Activated CD8-positive, alpha-beta memory T cell treated with anti-CD3 and anti-CD28 coated beads, Interleukin-2, amount 50 U/mL, for 24 hours (primary cell): ENCODE measurements around the gene ME1.
"Not testable (repeated sequence)": the region's sequence is repeated elsewhere in the genome, so short reads cannot be mapped to it uniquely, and the experiment has no call there.

ENCODE experiments used
- DNase-seq: peaks from one replicate; pipeline ENCODE4 v3.0.0-alpha.2; 2020; ENCODE audit errors: extremely low read depth

The ME1 gene

DNA sequence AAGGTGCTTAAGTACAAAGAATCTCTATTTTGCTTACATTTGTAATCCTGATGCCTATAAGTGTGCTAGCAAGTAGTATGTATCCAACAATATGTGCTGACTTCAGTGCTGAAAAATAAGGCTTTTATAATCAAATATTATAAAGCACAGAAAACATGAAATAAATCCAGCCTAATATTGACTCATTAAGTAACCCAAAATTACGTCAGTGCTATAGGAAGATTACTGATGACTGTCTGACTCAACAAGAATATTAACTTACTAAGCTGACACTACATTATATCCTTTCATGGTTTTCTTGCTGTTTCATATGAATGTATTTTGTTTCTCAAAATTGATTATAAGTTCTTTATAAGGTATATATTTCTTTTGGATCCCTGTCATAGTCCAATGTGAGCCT lies 76.1 kb downstream of the ME1 start:
- DNase-seq = no peak

- no peak for DNase-seq
These were observed 78.3 kb downstream of the ME1 start for GRCh38 chr6:83352424-83353061.

GRCh38 chr6:83343121-83343520 lies 87.7 kb downstream of the ME1 start:
- DNase-seq = no peak

GRCh38 chr6:83341765-83342164 lies 89.1 kb downstream of the ME1 start:
- DNase-seq = no peak

DNA sequence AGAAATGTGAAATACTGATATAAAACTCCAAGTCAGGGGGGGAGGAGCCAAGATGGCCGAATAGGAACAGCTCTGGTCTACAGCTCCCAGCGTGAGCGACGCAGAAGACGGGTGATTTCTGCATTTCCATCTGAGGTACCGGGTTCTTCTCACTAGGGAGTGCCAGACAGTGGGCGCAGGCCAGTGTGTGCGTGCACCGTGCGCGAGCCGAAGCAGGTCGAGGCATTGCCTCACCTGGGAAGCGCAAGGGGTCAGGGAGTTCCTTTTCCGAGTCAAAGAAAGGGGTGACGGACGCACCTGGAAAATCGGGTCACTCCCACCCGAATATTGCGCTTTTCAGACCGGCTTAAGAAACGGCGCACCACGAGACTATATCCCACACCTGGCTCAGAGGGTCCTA lies 96.9 kb downstream of the ME1 start:
- DNase-seq = not testable (repeated sequence)

DNA sequence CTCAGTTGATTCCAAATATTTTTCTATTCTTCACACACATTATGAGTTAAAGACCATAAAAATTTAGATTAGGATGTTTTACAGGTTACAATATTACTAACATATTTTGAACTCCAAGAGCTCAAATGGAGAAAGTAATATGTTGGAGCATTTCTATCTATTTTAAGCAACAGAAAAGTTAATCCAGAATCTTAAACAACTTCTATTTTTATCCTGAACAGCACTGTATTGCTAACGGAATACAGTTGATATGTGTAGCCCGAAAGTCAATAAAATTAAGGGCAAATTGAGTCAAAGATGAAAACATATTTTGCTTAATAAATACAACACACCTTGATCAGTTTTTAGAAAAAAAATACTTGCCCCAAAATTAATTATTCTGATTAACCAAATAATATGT lies 97.4 kb downstream of the ME1 start:
- DNase-seq = no peak

GRCh38 chr6:83314693-83315092 lies 116.2 kb downstream of the ME1 start:
- DNase-seq = no peak

DNA sequence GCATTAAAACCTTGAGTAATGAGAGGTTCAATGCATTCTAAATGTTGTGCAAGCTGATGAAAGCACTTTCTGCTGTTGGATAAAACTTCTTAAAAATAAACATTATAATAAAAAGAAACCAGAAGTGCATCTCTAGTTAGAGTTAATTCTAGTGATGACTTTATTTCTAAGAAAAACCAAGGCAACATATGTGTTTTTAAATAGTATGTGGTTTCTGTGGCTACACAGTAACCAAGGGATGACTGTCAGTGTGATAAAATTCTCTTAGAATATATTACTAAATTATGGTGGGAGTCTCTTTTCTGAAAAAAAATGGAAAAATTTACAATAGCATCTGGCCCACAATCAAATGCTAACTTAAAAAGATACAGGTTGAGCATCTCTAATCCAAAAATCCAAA lies 117.0 kb downstream of the ME1 start:
- DNase-seq = no peak

GRCh38 chr6:83311231-83311630 lies 119.6 kb downstream of the ME1 start:
- DNase-seq = no peak

GRCh38 chr6:83310046-83310445 lies 120.8 kb downstream of the ME1 start:
- DNase-seq = no peak

- no peak for DNase-seq
These were observed 121.5 kb downstream of the ME1 start for GRCh38 chr6:83309344-83309743.

DNA sequence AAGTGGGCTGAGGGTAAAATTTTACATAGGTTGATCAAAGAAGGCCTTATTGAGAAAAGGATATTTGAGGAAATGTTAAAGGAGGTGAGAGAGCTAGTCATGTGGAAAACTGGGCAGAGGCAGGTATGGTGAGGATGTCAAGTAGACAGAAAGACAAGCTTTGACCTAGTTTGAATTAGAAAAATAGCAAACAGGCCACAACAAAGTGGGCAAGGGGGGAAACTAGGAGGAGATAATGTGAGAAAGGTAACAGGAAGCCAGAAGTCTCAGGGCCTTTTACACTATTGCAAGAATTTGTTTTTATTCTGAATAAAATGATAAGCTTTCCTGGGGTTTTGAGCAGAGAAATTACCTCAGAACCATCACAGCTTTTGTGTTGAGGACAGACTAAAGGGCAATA lies 122.0 kb downstream of the ME1 start:
- no peak for DNase-seq

DNA sequence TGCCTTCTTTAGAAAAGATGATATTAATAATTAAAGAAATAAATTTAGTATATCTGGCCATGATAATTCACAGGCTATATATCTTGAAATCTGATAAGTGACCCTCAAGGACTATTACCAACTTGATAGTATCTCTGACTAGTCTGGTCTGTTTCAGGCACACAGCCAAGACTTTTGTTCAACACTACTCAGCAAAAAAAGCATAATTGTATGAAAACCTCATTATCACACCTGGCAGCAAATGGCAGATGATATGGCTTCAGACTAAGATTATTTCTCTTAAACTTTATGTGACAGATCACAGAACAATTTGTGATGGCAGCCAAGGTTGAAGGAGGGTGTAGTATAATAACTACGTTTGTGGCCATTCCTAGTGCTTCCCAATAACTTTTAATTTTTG lies 123.0 kb downstream of the ME1 start:
- no peak for DNase-seq

DNA sequence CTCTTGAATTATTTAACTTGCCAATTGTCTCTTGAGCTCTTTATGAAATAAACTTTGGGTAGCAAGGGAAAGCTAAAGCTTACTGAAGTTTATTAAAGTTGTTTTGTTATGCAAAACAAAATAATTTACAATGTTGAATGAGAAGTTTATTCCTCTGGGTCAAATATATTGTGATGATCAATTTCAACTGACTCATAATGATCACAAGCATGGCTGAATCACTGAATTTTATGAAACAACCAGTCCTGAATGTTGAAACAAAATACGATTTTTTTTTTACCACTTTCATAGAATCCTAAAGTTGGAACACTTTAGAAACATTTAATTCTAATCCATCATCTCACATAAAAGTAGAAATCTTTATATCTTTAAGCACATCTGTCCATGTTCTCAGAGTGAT lies 127.4 kb downstream of the ME1 start:
- DNase-seq = no peak

DNA sequence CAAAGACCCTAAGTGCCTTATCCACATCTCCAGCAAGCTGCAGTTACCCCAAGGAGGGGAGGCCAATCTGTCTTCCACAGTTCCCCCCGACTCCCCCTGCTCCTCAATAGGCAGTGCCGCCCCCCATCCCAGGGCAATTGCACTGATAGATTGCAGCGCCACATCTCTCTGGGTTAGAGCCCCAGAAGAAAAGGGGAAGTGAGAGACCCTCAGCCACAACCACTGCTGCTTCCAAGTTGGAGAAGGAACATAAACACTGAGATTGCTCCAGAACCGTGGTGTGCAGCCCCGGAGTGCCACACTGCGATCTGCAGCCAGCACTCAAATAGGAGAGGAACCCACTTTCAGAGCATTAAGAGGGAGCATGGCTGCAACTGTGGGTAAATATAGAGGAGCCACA lies 136.2 kb downstream of the ME1 start:
- no peak for DNase-seq

- DNase-seq = no peak
These were observed 137.7 kb downstream of the ME1 start for GRCh38 chr6:83292900-83293843.

DNA sequence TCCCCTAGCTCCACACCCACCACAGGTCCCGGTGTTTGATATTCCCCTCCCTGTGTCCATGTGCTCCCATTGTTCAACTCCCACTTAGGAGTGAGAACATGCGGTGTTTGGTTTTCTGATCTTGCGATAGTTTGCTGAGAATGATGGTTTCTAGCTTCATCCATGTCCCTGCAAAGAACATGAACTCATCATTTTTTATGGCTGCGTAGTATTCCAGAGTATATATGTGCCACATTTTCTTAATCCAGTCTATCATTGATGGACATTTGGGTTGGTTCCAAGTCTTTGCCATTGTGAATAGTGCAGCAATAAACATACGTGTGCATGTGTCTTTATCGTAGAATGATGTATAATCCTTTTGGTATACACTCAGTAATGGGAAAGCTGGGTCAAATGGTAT lies 143.6 kb downstream of the ME1 start:
- DNase-seq = not testable (repeated sequence)

- DNase-seq = no peak
These were observed 144.9 kb downstream of the ME1 start for GRCh38 chr6:83285917-83286316.

GRCh38 chr6:83273596-83273995 lies 157.3 kb downstream of the ME1 start:
- DNase-seq = no peak

DNA sequence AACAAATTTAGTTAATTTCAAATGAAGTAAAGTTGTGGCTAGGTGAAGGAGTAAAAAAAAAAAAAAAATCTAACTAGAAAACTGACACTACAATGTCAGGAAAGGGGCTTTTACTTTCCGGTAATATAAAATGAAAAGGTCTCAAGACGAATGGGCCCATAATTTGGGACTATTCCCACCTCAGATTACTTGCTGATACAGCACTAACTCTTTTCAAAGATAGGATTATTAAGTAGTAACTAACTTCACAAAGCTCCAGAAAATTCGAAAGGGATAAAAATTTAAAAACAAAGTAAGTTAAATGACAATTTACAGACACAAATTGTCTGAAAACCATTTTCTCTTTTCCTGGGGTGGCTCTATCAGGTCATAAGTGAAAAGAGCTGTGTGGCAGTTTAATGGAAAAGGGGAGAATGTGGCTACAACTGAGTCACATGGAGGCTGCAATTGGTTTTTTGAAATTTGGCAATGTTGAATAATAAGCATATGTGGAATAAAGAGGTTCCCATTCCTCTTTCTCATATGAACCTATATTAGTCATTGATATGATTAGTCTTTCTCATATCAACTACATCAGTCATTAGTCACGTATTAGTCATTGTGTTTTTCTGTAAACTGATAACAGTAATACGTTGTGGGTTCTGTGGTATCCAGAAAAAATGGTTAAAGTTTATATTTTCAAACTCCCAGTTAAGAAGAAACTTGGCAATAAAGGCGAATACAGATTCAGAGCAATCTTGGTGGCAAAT lies 159.7 kb downstream of the ME1 start:
- no peak for DNase-seq

DNA sequence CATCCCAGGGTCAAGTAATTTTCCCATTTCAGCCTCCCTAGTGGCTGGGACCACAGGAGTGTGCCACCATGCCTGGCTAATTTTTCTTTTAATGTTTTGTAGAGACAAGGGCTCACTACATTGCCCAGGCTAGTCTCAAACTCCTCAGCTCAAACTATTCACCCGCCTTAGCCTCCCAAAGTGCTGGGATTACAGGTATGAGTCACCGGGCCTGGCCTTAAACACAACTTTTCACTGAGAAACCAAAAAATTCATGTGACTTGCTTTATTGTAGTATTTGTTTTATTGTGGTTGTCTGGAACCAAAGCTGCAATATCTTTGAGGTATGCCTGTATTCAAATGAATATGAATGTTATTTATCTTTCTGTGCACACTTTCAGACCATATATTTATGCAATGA lies 165.5 kb downstream of the ME1 start:
- DNase-seq = no peak

- no peak for DNase-seq
These were observed 170.3 kb downstream of the ME1 start for GRCh38 chr6:83260577-83260976.

DNA sequence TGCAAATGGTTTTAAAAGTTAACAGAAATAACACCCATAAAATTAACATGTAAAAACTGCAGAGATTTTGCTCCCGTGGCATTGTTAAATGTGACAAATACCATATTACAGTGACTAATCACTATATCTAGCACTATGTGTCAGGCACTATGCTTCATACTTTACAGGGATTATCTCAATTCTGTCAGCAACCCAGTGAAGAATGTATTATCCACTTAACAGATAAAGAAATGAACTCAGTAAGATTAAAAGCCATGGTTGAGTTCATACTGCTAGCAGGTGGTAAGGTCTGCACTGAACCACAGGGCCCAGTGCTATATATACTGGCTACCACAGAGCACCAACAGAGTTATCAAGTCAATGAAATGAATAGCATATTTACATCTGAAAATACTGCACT lies 172.3 kb downstream of the ME1 start:
- DNase-seq = no peak
